Activated CD4-positive, CD25-positive, alpha-beta regulatory T cell (primary cell): ENCODE results near the gene EEF2K.

Experiments
- DNase-seq, 4 experiments: peaks; one replicate each; lab custom pipeline; 2025; lab: John Stamatoyannopoulos, UW

The EEF2K gene

DNA sequence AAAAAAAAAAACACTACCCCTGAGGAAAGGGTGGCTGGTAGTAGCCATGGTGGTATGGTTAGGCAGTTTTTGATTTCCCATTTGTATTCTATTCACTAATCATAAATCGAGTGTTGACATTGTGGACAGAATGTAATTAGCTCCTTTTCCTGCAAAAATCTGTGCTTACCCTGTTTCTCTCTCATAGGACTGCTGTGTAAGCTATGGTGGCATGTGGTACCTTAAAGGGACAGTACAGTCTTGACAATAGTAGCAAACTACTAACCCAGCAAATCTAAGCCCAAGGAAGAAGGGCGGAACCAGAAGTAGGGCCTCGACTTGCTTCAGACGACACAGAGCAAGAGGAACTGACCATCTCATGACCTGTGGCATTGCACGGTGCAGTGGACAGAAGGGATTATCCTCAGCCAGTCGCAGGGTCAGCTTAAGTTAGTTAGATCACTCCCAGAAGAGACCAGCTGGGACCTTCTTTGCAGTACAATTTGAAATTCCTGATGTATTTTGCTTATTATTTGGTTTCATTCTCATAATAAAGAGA lies 127.4 kb downstream of the EEF2K start:
- DNase-seq, result no peak

DNA sequence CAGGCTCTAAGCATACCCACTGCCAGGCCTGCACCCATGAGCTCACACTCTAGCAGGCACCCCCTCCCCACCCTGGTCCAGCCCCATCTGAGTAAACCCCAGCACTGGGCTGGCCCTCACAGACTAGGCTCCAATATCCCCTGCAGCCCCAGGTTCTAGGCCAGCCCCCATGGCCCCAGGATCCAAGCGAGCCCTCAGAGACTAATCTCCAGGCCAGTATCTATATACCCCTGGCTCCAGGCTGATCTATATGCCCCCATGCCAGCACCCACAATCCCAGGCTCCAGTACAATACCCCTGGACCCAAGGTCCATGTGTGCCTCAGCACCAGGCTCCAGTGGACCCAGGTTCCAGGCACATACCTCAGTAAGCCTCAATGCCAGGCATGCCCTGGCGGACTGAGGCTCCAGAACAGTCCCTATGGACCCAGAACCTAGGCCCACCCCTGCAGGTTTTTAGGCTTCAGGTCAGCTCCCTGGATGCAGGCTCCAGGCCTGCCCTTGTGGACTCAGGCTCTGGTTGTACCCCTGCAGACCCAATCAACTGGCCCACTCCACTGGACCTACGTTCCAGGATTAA lies 129.7 kb downstream of the EEF2K start:
- DNase-seq, result no peak

DNA sequence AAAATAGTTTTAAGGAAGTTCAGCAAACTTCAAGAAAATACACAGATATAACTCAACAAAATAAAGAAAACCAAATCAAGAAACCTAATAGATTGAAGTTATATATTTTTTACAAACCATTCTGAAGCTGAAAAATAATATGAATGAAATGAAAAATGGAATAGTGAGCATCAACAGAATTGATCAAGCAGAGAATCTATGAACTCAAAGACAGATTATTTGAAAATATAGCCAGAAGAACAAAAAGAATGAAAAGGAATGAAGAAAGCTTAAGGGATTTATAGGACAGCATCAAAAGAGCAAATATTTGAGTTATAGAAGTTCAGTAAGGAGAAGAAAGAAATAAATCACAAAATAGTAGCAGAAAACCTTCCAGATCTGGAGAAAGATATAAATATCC lies 130.5 kb downstream of the EEF2K start:
- DNase-seq, result no peak

- DNase-seq, result no peak
Measured at GRCh38 chr16:22337045-22337444, 131.0 kb downstream of the EEF2K start.

DNA sequence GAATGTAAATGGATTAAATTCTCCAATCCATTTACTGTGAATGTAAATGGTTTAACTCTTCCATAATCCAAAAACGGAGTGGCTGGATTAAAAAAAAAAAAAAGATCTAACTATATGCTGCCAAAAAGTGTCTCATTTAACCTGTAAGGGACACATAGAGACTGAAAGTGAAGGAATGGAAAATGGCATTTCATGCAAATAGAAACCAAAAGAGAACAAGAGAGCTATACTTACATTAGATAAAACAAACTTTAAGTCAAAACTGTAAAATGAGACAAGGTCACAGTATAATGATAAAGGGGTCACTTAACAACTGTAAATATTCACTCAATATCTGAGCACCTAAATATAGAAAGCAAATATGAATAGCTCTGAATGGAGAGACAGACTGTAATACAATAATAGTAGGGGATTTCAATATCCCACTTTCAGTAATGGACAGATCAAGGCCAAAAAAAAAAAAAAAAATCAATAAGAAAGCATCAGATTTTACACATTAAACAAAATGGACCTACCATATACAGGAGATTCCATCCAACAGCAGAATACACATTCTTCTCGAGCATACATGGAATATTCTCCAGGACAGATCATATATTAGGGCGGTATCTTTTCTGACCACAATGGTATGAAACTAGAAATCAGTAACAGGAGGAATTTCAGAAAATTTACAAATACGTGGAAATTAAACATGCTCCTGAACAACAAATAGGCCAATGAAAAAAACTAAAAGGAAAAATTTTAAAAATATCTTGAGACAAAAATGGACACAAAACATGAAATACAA lies 132.0 kb downstream of the EEF2K start:
- DNase-seq, result no peak
